Stimulated activated CD8-positive, alpha-beta memory T cell treated with anti-CD3 and anti-CD28 coated beads, Interleukin-4, amount 100 ng/mL, for 24 hours (primary cell): ENCODE data around the gene VSIG2.
A peak's percentile ranks its signal among the peaks of the same experiment; 100 is the strongest.

ENCODE experiments used
- DNase-seq: peaks from one replicate; pipeline ENCODE4 v3.0.0-alpha.2; 2020; ENCODE audit warnings: low read depth

Gene VSIG2

DNA sequence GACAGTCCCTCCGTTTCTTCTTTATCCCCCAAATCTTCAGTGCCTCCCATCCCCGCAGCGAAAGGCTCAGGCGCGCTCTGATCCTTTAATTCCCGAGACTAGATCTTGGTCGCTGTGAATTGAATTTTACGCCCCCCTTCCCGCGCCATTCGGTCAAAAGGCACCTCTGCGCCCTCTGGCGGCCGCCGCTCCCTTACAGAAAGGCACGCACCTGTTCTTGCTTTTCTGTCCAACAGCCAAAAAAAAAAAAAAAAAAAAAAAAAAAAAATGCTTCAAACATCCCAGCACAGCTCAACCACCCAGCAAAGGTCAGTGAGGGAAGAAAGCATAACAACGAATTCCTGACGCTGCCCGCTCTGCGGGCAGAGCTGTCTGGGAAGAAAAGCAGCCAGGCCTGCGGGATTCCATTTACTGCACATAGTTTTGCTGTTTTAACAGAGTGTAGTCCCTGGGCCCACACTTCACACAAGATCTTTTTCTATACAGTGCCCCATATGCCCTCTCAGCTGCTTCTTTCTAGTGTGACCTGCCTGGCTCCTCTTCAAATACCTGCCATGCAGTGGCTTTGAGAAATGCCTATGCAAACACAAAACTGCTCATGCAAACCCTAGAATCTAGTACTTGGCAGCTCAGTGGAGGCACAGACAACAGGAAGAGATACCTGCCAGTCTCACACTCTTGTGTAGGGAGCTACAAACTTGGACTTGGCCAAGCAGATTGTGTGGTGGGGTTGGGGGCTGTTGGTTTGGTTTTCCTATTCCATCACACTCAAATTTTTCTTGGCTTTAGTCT lies 11.3 kb upstream of the VSIG2 start:
- peak; percentile 82 for DNase-seq

DNA sequence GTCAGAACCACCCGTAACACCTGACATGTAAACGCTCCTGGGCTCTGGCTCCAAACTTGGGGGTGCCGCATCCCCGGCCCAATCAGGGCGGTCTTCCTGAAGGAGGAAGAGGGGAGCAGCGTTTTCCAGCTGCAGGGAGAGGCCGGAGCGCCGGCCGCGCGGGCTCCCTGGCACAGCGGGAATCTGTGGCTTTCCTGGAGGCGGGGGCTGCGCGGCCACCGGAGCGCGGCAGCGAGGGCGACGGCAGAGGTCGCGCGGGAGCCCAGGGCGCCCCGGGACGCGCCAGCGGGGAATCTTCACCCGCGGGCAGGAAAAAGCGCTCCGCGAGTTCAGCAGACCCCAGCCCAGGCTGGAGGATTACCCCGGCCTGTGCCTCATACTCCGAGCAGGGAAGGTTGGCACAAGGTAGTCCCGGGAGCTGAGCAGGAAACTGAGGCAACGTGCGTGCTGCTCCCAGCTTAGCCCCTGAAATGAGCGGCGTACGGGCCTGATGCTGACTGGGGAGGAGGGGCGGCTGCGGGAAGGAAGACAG lies 10.6 kb upstream of the VSIG2 start:
- no peak for DNase-seq

DNA sequence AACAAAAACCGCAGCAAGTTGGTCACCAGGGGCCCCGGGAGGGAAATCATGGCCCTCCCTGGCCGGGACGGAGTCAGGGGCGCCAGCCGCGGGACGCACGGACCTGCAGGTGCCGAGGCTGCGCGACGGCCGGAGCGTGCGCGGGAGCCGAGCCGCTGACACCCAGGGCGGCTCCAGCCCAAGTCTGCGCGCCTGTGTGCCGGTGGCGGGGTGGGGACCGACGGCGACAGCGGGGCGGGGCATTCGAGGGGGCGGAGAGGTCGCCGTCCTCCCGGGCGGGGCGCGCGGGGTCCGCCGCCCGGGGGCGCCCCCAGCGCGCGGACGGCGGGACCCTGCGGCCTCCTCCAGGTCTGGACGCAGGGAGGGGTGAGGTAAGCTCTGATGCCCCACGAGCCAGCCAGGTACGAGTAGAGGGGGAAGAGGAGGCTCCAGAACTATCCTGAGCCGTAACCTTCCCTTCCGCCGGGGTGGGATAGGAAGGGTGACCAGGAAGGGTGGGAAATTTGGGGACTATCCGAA lies 10.1 kb upstream of the VSIG2 start, which contains the start of gene ESAM:
ESAM (minus strand) TSS at position 186 of the 519 bp plus-strand sequence; CDS start at position 50, 136 bp downstream.
- DNase-seq = peak; percentile 64

DNA sequence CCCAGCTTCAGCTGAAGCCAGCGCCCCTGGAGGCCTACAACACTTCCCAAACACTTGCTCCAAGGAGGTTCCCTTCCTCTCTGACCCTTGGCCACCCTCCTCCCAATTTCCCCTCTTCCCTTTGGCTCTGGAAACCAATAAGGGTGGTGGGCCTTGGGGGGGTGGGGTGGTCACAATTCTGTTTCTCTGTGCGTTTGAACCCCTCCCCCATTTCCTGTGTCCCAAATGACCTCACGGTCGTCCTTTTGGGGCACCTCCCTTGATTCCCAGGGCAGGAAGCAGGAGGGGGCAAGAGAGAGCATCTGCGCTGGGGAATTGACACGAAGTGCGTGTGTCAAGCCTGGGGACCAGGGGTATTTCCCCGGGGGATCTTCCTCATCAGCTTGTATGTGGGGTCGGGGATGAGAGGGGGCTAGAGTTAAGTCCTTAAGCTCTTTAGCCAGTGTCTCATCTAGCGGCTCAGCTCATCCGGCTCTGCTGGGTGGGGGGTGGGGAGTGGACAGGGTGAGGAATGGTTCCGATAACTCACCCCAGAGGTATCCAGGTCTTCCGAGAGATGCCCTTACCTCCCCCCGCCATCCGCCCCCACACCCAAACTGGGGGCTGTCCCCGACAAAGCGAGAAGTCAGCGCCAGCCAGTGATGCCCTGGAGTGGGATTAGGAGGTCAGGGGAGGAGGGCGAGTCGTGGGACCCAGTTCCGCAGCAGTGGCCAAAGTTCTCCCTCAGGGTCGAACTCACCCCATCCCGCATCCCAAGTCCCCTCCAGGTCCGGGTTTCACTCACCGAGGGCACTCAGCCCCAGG lies 9.4 kb upstream of the VSIG2 start:
- no peak for DNase-seq

DNA sequence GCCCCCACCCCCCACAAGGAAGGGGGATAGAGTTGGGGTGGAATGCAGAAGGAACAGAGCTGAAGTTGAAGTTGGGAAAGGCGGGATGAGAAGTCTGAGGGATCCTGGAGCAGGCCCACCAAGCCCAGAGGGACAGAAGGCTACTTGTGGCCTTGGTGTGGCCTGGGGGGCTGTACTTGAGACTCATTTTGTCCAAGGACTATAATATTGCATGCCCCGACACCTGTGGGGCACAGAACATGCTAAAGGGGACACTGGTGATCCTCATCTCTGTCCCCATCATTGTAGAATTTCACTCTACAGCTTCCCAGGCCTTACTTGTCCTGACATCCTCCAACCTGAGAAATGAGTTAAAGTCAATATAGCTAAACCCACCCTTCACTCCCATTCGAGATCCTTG lies 8.8 kb upstream of the VSIG2 start:
- DNase-seq = no peak

DNA sequence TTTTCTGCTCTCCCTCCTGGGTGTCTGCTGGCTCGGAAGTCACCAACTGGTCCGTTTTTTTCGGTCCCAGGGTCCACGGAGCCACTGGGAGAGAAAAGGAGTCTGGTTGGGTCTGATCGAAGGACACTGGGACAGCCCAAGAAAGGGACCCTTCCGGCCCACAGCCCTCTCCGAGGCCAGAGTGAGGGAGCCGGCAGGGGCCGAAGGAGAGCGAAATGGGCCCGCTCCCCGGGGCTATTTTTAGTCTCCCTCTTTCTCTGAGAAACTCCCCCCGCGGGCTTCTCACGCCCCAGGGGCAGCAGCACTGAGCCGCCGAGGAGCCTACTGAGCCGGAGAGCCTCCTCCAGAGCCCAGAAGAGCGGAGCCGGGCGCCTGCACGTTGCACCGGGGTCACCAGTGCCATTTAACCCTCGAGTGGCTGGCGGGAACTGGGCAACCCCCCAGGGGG lies 8.2 kb upstream of the VSIG2 start:
- no peak for DNase-seq

DNA sequence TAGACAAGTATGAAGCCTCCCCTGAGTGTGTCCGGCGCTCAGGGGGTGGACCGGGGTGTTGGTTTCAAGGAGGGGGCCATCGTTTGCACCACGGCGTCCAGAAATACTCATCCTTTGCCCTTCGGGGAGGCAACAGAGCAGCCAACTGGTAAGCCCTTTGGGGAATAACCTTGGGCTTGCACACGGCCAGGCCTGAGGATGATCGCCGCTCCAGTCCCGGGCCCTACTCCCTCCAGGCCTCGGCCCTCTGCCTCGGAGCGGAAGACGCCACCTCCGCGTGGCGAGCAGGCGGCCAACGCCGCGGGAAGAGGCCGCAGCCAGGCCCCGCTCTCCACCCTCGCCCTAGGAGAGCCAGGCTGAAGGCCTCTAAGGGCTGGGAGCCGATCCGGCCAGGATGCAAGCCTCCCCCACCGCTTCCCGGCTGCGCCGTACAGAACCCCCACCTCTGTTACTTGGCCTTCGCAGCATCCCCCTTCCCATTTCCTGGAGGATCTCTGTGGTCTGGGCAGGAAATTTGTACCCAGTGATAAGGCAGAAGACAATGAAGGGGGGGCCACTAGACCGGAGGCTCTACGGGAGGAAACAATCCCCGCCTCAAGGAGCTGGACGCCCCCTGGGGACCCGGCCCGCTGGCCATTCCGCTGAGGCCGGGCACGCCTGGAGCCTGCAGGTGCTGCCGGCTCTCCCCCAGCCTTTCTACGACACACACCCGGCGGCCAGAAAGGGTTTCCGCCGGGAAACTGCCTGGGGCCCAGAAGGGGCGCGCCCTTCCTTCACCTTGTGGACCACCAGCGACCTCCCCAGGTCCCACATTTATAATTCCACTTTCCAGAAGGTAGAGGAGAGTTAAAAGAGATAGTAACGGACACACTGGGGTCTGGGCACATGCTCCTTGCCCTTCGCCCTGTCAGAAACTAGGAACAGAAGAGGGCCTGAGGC lies 7.5 kb upstream of the VSIG2 start:
- DNase-seq = no peak

DNA sequence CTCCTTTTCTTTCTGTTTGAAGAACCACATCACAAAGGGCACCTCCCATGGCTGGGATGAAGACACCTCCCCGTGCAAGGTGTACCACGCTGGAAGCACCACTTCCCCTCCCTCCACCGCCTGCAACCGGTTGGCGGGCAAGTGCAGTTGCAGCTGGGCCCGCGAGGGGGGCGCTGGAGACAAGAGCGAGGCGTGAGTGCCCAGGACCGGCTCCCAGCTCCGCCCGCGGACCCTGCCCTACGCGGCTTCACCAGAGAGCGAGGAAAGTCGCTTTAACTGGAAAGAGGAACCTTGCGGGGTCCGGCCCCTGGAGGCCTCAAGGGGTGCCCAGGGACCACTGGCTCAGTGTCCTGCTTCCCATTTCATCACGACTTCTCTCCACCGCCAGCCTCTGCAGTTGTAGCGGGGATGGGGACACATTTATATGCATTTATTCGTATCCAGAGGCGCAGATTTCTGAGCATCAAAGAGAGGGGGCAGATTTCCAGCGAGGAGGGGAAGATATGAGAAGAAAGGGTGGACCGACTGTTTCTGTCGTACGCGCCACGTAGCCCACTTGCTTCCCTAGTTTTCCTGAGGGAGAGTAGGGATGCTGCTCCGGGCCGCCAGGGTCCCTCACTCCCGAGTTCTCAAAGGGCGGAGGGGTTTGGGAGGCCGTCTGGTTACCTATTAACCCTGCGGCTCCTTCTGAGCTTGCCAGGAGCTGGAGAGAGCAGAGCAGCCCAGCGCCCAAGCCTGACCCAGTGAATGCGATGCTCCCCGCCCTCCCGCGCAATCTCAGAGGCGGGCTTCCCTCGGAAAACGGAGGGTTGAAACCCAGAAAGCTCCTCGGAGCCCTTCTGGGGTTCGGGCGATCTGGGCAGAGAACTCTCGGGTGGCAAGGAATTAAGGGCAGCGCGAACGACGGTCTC lies 6.6 kb upstream of the VSIG2 start:
- peak; percentile 52 for DNase-seq

DNA sequence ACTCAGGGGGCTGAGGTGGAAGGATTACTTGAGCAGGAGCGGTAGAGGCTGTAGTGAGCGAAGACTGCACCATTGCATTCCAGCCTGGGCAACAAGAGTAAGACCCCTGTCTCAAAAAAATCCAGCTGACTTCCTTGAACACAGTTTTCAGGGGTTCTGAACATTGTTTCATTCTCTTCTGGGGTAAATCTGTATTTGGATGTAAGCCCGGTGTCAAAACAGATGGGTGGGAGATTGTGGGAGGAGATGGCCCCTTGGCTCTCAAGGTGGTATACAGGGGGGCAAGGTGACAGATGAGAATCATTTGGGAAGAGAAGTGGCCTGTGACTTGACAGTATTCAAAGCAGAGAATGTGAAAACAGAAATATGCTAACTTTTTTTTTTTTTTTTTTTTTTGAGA lies 5.3 kb upstream of the VSIG2 start:
- no peak for DNase-seq

DNA sequence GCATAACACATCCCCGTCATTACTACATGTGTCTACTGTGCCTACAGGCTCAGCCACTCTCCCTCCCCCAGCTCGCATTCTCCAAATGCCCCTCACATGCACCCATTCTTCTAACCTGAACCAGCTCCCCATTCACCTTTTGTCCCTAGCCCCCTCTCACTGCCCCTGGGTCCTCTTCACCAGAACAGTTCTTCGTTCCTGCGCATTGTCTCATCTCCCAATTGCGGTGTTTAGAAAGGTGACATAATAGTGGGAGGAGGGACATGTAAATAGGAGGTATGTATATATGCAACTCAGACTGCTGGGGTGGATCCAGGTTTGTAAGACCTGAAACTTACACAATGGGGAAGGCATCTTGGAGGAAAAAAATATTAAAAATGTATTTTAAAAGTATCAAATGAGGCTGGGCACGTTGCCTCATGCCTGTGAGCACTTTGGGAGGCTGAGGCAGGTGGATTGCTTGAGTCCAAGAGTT lies 4.7 kb upstream of the VSIG2 start:
- no peak for DNase-seq

DNA sequence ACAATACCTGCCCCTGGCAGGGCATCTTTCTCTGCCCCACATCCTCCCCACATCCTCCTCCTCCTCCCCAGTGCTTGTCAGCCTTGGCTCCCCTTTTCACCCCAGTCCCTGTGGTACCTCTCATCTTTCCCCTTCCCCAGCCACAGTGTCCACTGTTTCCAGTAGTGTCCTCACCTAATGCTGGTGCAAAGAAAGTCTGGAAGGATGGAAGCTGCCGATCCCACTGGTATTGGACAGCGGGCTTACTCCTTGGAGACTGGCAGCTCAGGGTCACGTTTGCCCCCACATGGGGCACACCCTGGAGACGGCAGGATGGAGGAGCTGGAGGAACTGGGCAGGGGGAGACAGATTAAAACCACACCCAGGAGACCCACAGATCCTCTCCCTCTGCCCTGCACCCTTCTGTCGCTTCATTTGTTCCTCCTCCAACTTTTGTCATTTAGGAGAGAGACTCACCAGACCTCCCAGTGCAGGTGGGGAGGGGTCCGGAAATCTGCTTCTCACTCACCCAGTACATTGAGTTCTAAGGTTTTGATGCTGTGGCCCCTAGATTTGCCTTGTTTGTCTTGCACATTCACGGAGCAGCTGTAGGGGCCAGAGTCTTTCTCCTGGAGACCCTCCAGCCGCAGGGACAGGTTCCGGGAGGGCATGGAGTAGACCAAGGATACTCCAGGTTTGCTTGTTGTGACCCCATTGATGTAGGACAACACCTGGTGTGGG lies 4.1 kb upstream of the VSIG2 start:
- DNase-seq = no peak

DNA sequence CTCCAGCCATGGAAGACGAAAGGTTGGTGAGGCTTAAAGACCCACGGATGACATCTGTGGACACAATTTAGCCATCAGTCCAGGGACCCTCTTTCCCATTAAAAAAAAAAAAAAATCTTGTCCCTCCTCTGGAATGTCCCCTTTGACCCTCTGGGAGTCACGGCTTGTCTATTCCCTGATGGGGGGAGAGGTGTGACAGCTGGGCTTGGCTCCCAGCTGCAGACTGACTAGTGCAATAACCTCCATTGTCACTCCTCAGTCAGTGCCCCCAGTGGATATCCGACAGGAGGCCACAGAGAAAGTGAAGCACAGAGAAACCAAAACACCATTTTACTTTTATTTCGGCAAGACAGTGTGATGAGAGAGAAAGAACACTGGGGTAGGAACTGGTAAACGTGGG lies 2.7 kb upstream of the VSIG2 start:
- DNase-seq = no peak

DNA sequence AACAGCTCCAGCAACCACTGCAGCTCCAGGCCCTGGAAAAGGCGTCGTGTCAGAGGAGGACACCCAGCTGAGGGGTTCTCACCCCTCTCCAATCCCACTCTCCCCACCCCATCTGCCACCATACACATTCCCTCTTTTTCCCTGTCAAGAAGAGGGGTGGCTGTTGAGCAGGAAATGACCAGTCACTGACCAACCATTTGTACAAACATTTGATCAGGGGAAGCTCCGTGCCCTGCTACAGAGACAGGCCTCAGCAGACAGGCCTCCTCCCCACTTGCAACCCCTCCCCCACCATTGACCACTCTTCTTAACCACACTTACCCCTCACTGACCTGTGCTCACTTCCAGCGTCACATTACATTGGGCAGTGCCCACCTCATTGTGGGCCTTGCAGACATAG lies 2.3 kb upstream of the VSIG2 start:
- no peak for DNase-seq

DNA sequence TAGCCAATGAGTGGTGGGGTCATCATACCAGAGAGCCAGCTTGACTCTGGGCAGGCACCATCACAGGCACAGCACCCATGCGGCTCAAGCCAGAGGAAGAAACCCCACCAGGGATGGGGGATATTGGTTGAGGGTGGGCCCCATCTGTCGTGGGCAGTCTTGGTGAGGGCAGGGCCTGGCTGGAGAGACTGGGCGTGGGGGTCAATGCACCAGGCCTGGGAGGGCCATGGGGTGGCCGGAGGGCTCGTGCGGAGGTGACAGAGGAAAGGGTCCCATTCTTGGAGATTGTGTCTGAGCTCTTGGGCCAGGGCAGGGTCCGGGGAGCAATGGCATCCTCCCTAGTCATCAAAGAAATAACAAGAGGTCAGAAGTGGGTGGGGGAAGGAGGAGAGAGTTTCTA lies 1.6 kb upstream of the VSIG2 start:
- DNase-seq = no peak

DNA sequence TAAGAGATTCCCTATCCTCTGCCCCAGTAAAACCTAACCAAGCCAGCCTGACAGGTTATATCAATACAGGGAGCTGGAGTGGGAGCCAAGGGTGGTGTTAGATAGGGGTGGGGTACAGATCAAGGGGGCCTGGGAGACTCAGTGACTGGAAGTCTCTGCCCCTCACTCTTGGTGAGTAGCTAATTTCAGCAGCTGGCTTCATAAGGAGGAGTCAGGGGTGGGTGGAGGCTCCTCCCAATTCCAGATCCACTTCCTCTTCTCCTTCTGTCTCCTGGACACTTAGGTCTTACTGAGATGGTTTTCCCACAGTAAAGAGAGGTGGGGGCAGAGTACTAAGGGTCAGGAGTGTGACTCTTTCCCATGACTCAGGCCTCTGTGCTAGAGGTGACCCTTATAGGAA lies 1.1 kb upstream of the VSIG2 start:
- DNase-seq = no peak

DNA sequence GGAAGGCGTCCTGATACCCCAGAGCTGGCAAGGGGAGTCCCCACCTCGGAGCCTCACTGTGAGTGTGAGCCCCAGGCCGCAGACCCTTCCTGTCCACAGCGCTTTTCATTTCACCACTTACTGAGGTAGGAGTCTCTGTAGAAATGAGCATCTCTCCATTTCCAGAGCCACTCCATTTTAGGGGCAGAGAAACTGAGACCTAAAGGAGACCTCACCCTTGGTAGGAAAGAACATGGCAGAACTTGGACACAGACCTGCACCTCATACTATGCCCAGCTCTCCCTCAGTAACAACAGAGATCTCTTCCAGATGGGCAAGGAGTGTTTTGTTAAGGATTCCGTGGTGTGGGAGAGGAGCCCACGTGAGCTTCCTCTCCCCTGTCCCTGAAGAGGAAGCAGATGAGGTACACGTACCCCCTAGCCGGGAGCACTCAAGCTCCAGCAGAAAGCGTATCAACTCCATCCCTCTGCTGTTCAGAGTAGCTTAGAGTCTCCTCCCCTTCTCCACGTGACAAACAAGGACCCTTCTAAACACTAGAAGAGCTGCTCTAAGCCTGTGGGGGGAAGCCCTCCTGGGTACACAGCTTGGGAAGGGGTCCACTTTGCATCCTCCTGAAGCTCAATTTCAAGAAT lies 532 bp upstream of the VSIG2 start:
- no peak for DNase-seq

DNA sequence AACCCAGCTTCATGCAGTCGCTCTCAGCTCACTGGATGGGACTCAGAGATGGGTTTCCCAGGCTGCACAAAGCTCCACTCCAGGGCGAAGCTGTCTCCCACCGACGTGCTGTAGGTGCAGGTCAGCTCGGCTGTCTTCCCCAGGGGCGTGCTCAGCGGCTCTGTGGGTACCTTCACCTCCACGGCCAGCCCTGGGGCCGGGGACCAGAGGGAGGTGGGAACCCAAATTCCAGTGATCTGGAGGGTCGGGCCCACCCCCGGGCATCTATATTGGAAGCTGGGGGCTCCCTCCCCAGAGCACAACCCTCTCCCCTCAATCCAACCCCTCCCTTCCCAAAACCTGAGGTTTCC lies 689 bp downstream of the VSIG2 start:
- DNase-seq = no peak

DNA sequence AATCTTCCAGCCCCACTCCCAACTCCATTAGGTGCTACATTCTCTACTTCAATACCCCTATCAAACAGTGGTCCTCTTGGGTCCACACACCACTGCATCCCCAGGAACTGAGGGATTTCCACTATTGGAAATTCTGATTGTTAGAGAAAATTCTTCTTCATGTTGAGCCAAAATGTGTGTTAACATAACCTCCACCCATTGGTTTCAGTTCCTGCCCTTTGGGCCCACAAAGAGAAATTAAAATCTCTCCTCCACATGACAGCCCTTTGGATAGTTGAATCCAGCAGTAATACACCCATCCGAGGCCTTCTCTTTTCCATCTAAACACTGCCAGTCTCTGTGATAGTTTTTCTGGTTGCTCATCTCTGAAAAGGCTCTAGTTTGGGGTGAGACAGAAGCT lies 2.1 kb downstream of the VSIG2 start:
- DNase-seq = no peak
